ENCODE measurements around the gene ARHGAP40. TPM values are rescaled to one million over a fixed set of nuclear protein-coding genes. Genes with fewer than 3 reads are reported as not detected.

The ARHGAP40 gene
- total and polyA plus RNA-seq, 9 of the 15 experiments (the other 6 are each of a cell fraction or from before 2014, with no cell fraction given): not detected

GRCh38 chr20:38563802-38564431, 37.7 kb upstream of the ARHGAP40 start (continued):
- TF ChIP-seq MIER1 (IDR thresholded peaks at IDR 0.05; ENCODE audit: low read depth) (no peak), ZNF197 (CRISPR knock-in tag; IDR thresholded peaks at IDR 0.05; ENCODE audit: low read depth) (no peak), TOE1 (IDR thresholded peaks at IDR 0.05; ENCODE audit: borderline replicate concordance) (no peak), TOE1 (CRISPR knock-in tag; IDR thresholded peaks at IDR 0.05; ENCODE audit: borderline replicate concordance, low read depth) (no peak), HMGXB4 (CRISPR knock-in tag; IDR thresholded peaks at IDR 0.05) (no peak), DPF2 (IDR thresholded peaks at IDR 0.05) (peak; percentile 91), ARID4B (CRISPR knock-in tag; IDR thresholded peaks at IDR 0.05) (no peak), XRCC5 (IDR thresholded peaks at IDR 0.05; ENCODE audit: low read depth, low read length) (no peak), RBM34 (IDR thresholded peaks at IDR 0.05; ENCODE audit: borderline replicate concordance, insufficient read depth, low read length) (no peak), HES1 (IDR thresholded peaks at IDR 0.05; ENCODE audit: low read depth) (no peak), ZKSCAN3 (CRISPR knock-in tag; IDR thresholded peaks at IDR 0.05) (no peak), ZNF263 (CRISPR knock-in tag; IDR thresholded peaks at IDR 0.05; ENCODE audit: borderline replicate concordance) (no peak), CTCF (IDR thresholded peaks at IDR 0.05 in 2 of 3, conservative IDR thresholded peaks at IDR 0.05 in 1 of 3; ENCODE audit: insufficient read depth in 2 of 3, low read depth in 1 of 3, low read length in 3 of 3) (no peak), ZMIZ1 (IDR thresholded peaks at IDR 0.05; ENCODE audit: low read depth in 2 of 2, low read length in 2 of 2) (peak in 1 of 2 experiments; percentile 83; a peak in 1 of 4 replicates)

Data from K562 (cell line).